ENCODE measurements around the gene TTF2.
A peak's percentile ranks its signal among the peaks of the same experiment; 100 is the strongest.

The TTF2 gene

GRCh38 chr1:117049857-117050256, 10.3 kb upstream of the TTF2 start:
- ChIA-PET CTCF (interaction anchor here (2.0 kb wide), 1 partner anchor 325 kb away, joined by 6 read pairs; no protein-coding TSS in a partner anchor), POLR2A (no interaction called here)
- no peak overlapping the region for H3K4me3 ChIP-seq (ENCODE audit: low read depth, low read length)
- no peak for TF ChIP-seq CTCF (IDR thresholded peaks at IDR 0.05; ENCODE audit: insufficient read depth, low read length, missing control alignments)
- no peak for DNase-seq (ENCODE audit: low read depth, low spot score)

GRCh38 chr1:117051224-117052064, 8.7 kb upstream of the TTF2 start:
- DNase-seq (ENCODE audit: low read depth, low spot score): no peak
- no peak for TF ChIP-seq CTCF (IDR thresholded peaks at IDR 0.05; ENCODE audit: insufficient read depth, low read length, missing control alignments)
- POLR2A ChIA-PET: no interaction called here
- CTCF ChIA-PET: interaction anchor here (0.7 to 4.5 kb wide), 4 partner anchors 214 to 340 kb away, joined by 3 to 28 read pairs (median 4); no protein-coding TSS in a partner anchor
- no peak overlapping the region for H3K4me3 ChIP-seq (ENCODE audit: low read depth, low read length)

- POLR2A ChIA-PET: no interaction called here
- CTCF ChIA-PET: interaction anchor here (1.2 to 4.5 kb wide), 10 partner anchors 13 to 480 kb away, joined by 3 to 28 read pairs (median 5); partner anchors contain the start of gene CD2
- H3K4me3 ChIP-seq (ENCODE audit: low read depth, low read length): no peak overlapping the region
- TF ChIP-seq CTCF (IDR thresholded peaks at IDR 0.05; ENCODE audit: insufficient read depth, low read length, missing control alignments): no peak
- DNase-seq (ENCODE audit: low read depth, low spot score): no peak
These were observed 6.1 kb upstream of the TTF2 start for GRCh38 chr1:117054068-117054467.

GRCh38 chr1:117058810-117059209, 1.3 kb upstream of the TTF2 start:
- H3K4me3 ChIP-seq (ENCODE audit: low read depth, low read length): no peak overlapping the region
- no peak for TF ChIP-seq CTCF (IDR thresholded peaks at IDR 0.05; ENCODE audit: insufficient read depth, low read length, missing control alignments)
- no peak for DNase-seq (ENCODE audit: low read depth, low spot score)
- ChIA-PET CTCF (interaction anchor here (1.0 to 5.9 kb wide), 7 partner anchors 9 to 484 kb away, joined by 3 to 90 read pairs (median 6); no protein-coding TSS in a partner anchor), POLR2A (no interaction called here)

GRCh38 chr1:117059334-117059677, 820 bp upstream of the TTF2 start:
- CTCF ChIA-PET: interaction anchor here (1.0 to 5.9 kb wide), 12 partner anchors 8 to 485 kb away, joined by 3 to 90 read pairs (median 10); no protein-coding TSS in a partner anchor
- no peak for DNase-seq (ENCODE audit: low read depth, low spot score)
- POLR2A ChIA-PET: no interaction called here
- peak overlapping the region; percentile 87 for H3K4me3 ChIP-seq (ENCODE audit: low read depth, low read length)
- TF ChIP-seq CTCF (IDR thresholded peaks at IDR 0.05; ENCODE audit: insufficient read depth, low read length, missing control alignments): no peak
